Ovary (tissue), 9 donors: ENCODE results near the gene AHCTF1. TPM values are rescaled to one million over a fixed set of nuclear protein-coding genes. Genes with fewer than 3 reads are reported as not detected.

Source experiments
- DNase-seq, 5 donors: peaks; one replicate each; pipeline ENCODE4 v3.0.0-alpha.2; 2019 to 2020
- H3K27ac ChIP-seq, 2 donors: fragments of 200-600 bp; one replicate each; pipeline versions ENCODE4 v1.5.1 to v1.8.0; 2019 to 2022
- H3K27me3 ChIP-seq: fragments of 200-600 bp; one replicate; pipeline ENCODE4 v1.8.0; 2022
- H3K36me3 ChIP-seq: fragments of 200-600 bp; sonication (generic); one replicate; pipeline ENCODE4 v1.5.1; 2019
- H3K4me1 ChIP-seq: one replicate; pipeline ENCODE4 v1.8.1; 2013; ENCODE audit warnings: mild to moderate bottlenecking, moderate library complexity; ENCODE audit not compliant: insufficient read depth
- H3K4me3 ChIP-seq: fragments of 200-600 bp; sonication (generic); one replicate; pipeline ENCODE4 v1.5.1; 2017
- H3K9me3 ChIP-seq, 2 donors: fragments of 200-600 bp in 1 of 2; sonication (generic) in 1 of 2; one replicate each; pipeline versions ENCODE4 v1.5.1 to v1.8.1; 2013 to 2019; ENCODE audit warnings: mild to moderate bottlenecking in 1 of 2, moderate library complexity in 1 of 2
- CTCF ChIP-seq, 3 donors: fragments of 450-650 bp in 2 of 3; fragments of 200-600 bp in 1 of 3; IDR thresholded peaks; one replicate each; pipeline versions ENCODE4 v1.5.1 to v1.8.0; 2016 to 2022; ENCODE audit warnings: antibody characterized with exemption in 3 of 3, mild to moderate bottlenecking in 1 of 3
- EP300 ChIP-seq: sonication (generic); formaldehyde crosslinking; IDR thresholded peaks from one replicate; pipeline ENCODE4 v1.6.1; 2017; ENCODE audit warnings: antibody characterized with exemption
- POLR2A ChIP-seq: fragments of 450-650 bp; IDR thresholded peaks from one replicate; pipeline ENCODE4 v1.6.1; 2017; ENCODE audit warnings: antibody characterized with exemption, mild to moderate bottlenecking, moderate library complexity
- WGBS, 3 donors: extraction: QIAGEN DNeasy Blood & Tissue Kit in 1 of 3; methylation state at CpG; one replicate each; pipeline versions ENCODE4 v1.1.5 to v1.1.7; 2013 to 2017; 5-methylcytosine and 5-hydroxymethylcytosine counted together
- intact Hi-C, 4 donors: fragments of 100-400 bp; cut with DNase I; formaldehyde crosslinking; loops; one replicate each; pipeline versions ENCODE4 v1.11.0 to v1.15.1; 2022 to 2023
- polyA plus RNA-seq, 2 donors: library from polyadenylated mRNA; stranded (reverse); fragments of 200-250 nt in 1 of 2; fragments of 350-450 nt in 1 of 2; fragmentation: Illumina TruSeq in 1 of 2; extraction: RNeasy Lipid Tissue Mini Kit (QIAGEN cat#74804) in 1 of 2; gene quantifications; one replicate each; pipeline ENCODE4 v1.2.3, GENCODE V29; 2013 to 2014
- total RNA-seq, 7 donors: library from RNA; depleted of rRNA in 2 of 7; stranded (reverse); fragments of >200 nt in 2 of 7; fragmentation: NEBNext Ultra II Directional in 3 of 7; extraction: Animal tissue kit (Norgen Biotek cat#: 25700) in 3 of 7; gene quantifications; one replicate each; pipeline versions ENCODE4 v1.1.0 to v1.2.4, GENCODE V29; 2016 to 2023
- donor health status: DM: no; HTN: no; CAD: no; lungs with moderate emphysema.
- donor health status: DM: no; HTN: no; CAD: no.
- donor health status: Bipolar disorder and iron deficiency.
- donor health status: DM: yes; HTN: yes; CAD: no.
- donor health status: DM: no; HTN: no; CAD: no.
- donor health status: DM: yes; HTN: yes; CAD: no.

The AHCTF1 gene
- total and polyA plus RNA-seq, 9 donors = 18.8 to 60.4 (median 47.2) TPM

GRCh38 chr1:246800756-246801155 lies 131.0 kb downstream of the AHCTF1 start:
- DNase-seq = no peak
- H3K27me3 ChIP-seq = no peaks in the 10 kb centered on the region
- H3K4me3 ChIP-seq = no peak overlapping the region
- no peaks in the 10 kb centered on the region for H3K9me3 ChIP-seq
- H3K36me3 ChIP-seq = no peaks in the 10 kb centered on the region
- H3K4me1 ChIP-seq = no peaks in the 10 kb centered on the region
- no peak for TF ChIP-seq POLR2A
- TF ChIP-seq EP300 = no peak
- TF ChIP-seq CTCF (IDR thresholded peaks at IDR 0.05) = no peak
- 88 to 90% (median 89%) methylated on average over 10 of the region's 10 CpGs for WGBS, 3 donors
- intact Hi-C loops = no loop called here
- no peak overlapping the region for H3K27ac ChIP-seq

- H3K9me3 ChIP-seq = no peaks in the 10 kb centered on the region
- intact Hi-C loops = no loop called here
- WGBS, 3 donors = 85 to 92% (median 90%) methylated on average over 3 of the region's 3 CpGs
Measured at GRCh38 chr1:246800356-246800755, 131.4 kb downstream of the AHCTF1 start.

GRCh38 chr1:246798606-246799496 lies 132.9 kb downstream of the AHCTF1 start:
- Histone ChIP-seq H3K27me3 (no peaks in the 10 kb centered on the region), H3K4me3 (no peak overlapping the region), H3K36me3 (no peaks in the 10 kb centered on the region), H3K27ac (no peak overlapping the region), H3K9me3 (no peaks in the 10 kb centered on the region), H3K4me1 (no peaks in the 10 kb centered on the region)
- DNase-seq = no peak
- WGBS, 3 donors = 75 to 77% (median 76%) methylated on average over 20 to 22 of the region's 22 CpGs
- TF ChIP-seq POLR2A (no peak), EP300 (no peak), CTCF (IDR thresholded peaks at IDR 0.05) (no peak)
- intact Hi-C loops = no loop called here

More at GRCh38 chr1:246800356-246800755, 131.4 kb downstream of the AHCTF1 start:
- Histone ChIP-seq H3K4me1 (no peaks in the 10 kb centered on the region), H3K27me3 (no peaks in the 10 kb centered on the region), H3K27ac (no peak overlapping the region), H3K4me3 (no peak overlapping the region), H3K36me3 (no peaks in the 10 kb centered on the region)
- no peak for TF ChIP-seq CTCF (IDR thresholded peaks at IDR 0.05)
- no peak for DNase-seq

- TF ChIP-seq CTCF (IDR thresholded peaks at IDR 0.05) (no peak), POLR2A (no peak)
- Histone ChIP-seq H3K27ac (no peak overlapping the region), H3K9me3 (no peaks in the 10 kb centered on the region), H3K36me3 (no peaks in the 10 kb centered on the region), H3K4me3 (no peak overlapping the region), H3K27me3 (no peaks in the 10 kb centered on the region), H3K4me1 (no peaks in the 10 kb centered on the region)
- no peak for DNase-seq
- WGBS, 3 donors = 78 to 81% (median 79%) methylated on average over 4 of the region's 4 CpGs
- intact Hi-C loops = no loop called here
Measured at GRCh38 chr1:246798107-246798506, 133.6 kb downstream of the AHCTF1 start.
